ENCODE results near the gene FGF12.

GRCh38 chr3:192501401-192501800, 225.9 kb downstream of the FGF12 start:
- TF ChIP-seq CTCF (IDR thresholded peaks at IDR 0.05): no peak
- no peak for TF ChIP-seq POLR2A (IDR thresholded peaks at IDR 0.05)
